Thymus (tissue), 11 donors: ENCODE measurements around the gene ADAMTSL3. TPM values are rescaled to one million over a fixed set of nuclear protein-coding genes. Genes with fewer than 3 reads are reported as not detected.

ENCODE experiments used
- DNase-seq, 9 donors: peaks; one replicate each; pipeline ENCODE4 v3.0.0-alpha.2; 2013; ENCODE audit warnings: low spot score in 9 of 9, low read depth in 6 of 9, missing footprints in 1 of 9
- H3K27ac ChIP-seq, 2 donors: one replicate each; pipeline ENCODE4 v1.5.1; 2013; ENCODE audit warnings: control low read depth in 1 of 2, low read depth in 1 of 2, low read length in 1 of 2, mild to moderate bottlenecking in 1 of 2, moderate library complexity in 1 of 2
- H3K27me3 ChIP-seq, 2 donors: one replicate each; pipeline ENCODE4 v1.5.1; 2013; ENCODE audit warnings: low read length in 1 of 2; ENCODE audit not compliant: control insufficient read depth in 2 of 2, insufficient read depth in 1 of 2
- H3K36me3 ChIP-seq, 2 donors: one replicate each; pipeline ENCODE4 v1.5.1; 2013; ENCODE audit warnings: low read length in 1 of 2, mild to moderate bottlenecking in 1 of 2, moderate library complexity in 1 of 2; ENCODE audit not compliant: control insufficient read depth in 2 of 2, insufficient read depth in 2 of 2
- H3K4me1 ChIP-seq, 2 donors: one replicate each; pipeline ENCODE4 v1.5.1; 2013; ENCODE audit warnings: low read length in 2 of 2; ENCODE audit not compliant: control insufficient read depth in 2 of 2, insufficient read depth in 2 of 2
- H3K4me3 ChIP-seq, 2 donors: one replicate each; pipeline ENCODE4 v1.5.1; 2013; ENCODE audit warnings: low read length in 2 of 2, control low read depth in 1 of 2, mild to moderate bottlenecking in 1 of 2
- H3K9me3 ChIP-seq, 2 donors: one replicate each; pipeline ENCODE4 v1.5.1; 2013; ENCODE audit warnings: low read length in 1 of 2, mild to moderate bottlenecking in 1 of 2; ENCODE audit not compliant: control insufficient read depth in 2 of 2, insufficient read depth in 1 of 2
- WGBS: extraction: QIAGEN DNeasy Blood & Tissue Kit; methylation state at CpG from one replicate; pipeline ENCODE4 v1.1.7; 2013; 5-methylcytosine and 5-hydroxymethylcytosine counted together
- polyA plus RNA-seq: library from polyadenylated mRNA; stranded (reverse); fragments of 200-250 nt; gene quantifications from one replicate; pipeline ENCODE4 v1.2.3, GENCODE V29; 2013
- total RNA-seq: library from RNA; stranded (reverse); fragments of 120-200 nt; gene quantifications from one replicate; pipeline ENCODE4 v1.2.4, GENCODE V29; 2013
- donor health status: healthy.

Gene ADAMTSL3
- total and polyA plus RNA-seq, 2 donors: 0.39 to 1.3 TPM

GRCh38 chr15:83904107-83905040 is 250.5 kb downstream of the ADAMTSL3 start:
- Histone ChIP-seq H3K27ac (no peak overlapping the region), H3K36me3 (no peaks in the 10 kb centered on the region), H3K4me1 (no peaks in the 10 kb centered on the region), H3K9me3 (no peaks in the 10 kb centered on the region), H3K4me3 (no peak overlapping the region), H3K27me3 (no peaks in the 10 kb centered on the region)
- WGBS: 75% methylated on average over 11 of the region's 11 CpGs
- DNase-seq: no peak

- DNase-seq: no peak
- 95% methylated on average over 5 of the region's 5 CpGs for WGBS
- no peaks in the 10 kb centered on the region for H3K9me3 ChIP-seq
- H3K27me3 ChIP-seq: no peaks in the 10 kb centered on the region
- H3K4me1 ChIP-seq: no peaks in the 10 kb centered on the region
- no peaks in the 10 kb centered on the region for H3K36me3 ChIP-seq
- H3K27ac ChIP-seq: no peak overlapping the region
- no peak overlapping the region for H3K4me3 ChIP-seq
Measured at GRCh38 chr15:83905556-83906273, 251.8 kb downstream of the ADAMTSL3 start.

- no peak overlapping the region for H3K27ac ChIP-seq
- 64% methylated on average over 3 of the region's 3 CpGs for WGBS
Measured at GRCh38 chr15:83911345-83911744, 257.4 kb downstream of the ADAMTSL3 start.

GRCh38 chr15:83912343-83912742 is 258.4 kb downstream of the ADAMTSL3 start:
- no peaks in the 10 kb centered on the region for H3K9me3 ChIP-seq
- H3K36me3 ChIP-seq: no peaks in the 10 kb centered on the region
- no peaks in the 10 kb centered on the region for H3K4me1 ChIP-seq
- no peaks in the 10 kb centered on the region for H3K27me3 ChIP-seq
- no peak overlapping the region for H3K27ac ChIP-seq
- DNase-seq: no peak
- 92% methylated on average over 2 of the region's 2 CpGs for WGBS
- H3K4me3 ChIP-seq: no peak overlapping the region

More at GRCh38 chr15:83911345-83911744, 257.4 kb downstream of the ADAMTSL3 start:
- DNase-seq: no peak
- no peaks in the 10 kb centered on the region for H3K9me3 ChIP-seq
- no peak overlapping the region for H3K4me3 ChIP-seq
- no peaks in the 10 kb centered on the region for H3K36me3 ChIP-seq
- H3K27me3 ChIP-seq: no peaks in the 10 kb centered on the region
- no peaks in the 10 kb centered on the region for H3K4me1 ChIP-seq

GRCh38 chr15:83913034-83913632 is 259.2 kb downstream of the ADAMTSL3 start:
- WGBS: 85% methylated on average over 14 of the region's 14 CpGs
- H3K27ac ChIP-seq: no peak overlapping the region
- H3K36me3 ChIP-seq: no peaks in the 10 kb centered on the region
- H3K4me1 ChIP-seq: no peaks in the 10 kb centered on the region
- no peak overlapping the region for H3K4me3 ChIP-seq
- no peaks in the 10 kb centered on the region for H3K9me3 ChIP-seq
- H3K27me3 ChIP-seq: no peaks in the 10 kb centered on the region
- no peak for DNase-seq

GRCh38 chr15:83914906-83915305 is 261.0 kb downstream of the ADAMTSL3 start:
- Histone ChIP-seq H3K27ac (no peak overlapping the region), H3K9me3 (no peaks in the 10 kb centered on the region), H3K4me1 (no peaks in the 10 kb centered on the region), H3K27me3 (no peaks in the 10 kb centered on the region), H3K36me3 (no peaks in the 10 kb centered on the region), H3K4me3 (no peak overlapping the region)
- WGBS: 90% methylated on average over 1 of the region's 1 CpG
- DNase-seq: no peak

GRCh38 chr15:83917432-83917831 is 263.5 kb downstream of the ADAMTSL3 start:
- WGBS: 0% methylated on average over 1 of the region's 1 CpG
- DNase-seq: no peak
- no peak overlapping the region for H3K4me3 ChIP-seq
- no peaks in the 10 kb centered on the region for H3K4me1 ChIP-seq
- no peaks in the 10 kb centered on the region for H3K27me3 ChIP-seq
- no peak overlapping the region for H3K27ac ChIP-seq
- no peaks in the 10 kb centered on the region for H3K9me3 ChIP-seq
- no peaks in the 10 kb centered on the region for H3K36me3 ChIP-seq

- Histone ChIP-seq H3K36me3 (no peaks in the 10 kb centered on the region), H3K4me1 (no peaks in the 10 kb centered on the region), H3K27ac (no peak overlapping the region), H3K9me3 (no peaks in the 10 kb centered on the region), H3K4me3 (no peak overlapping the region), H3K27me3 (no peaks in the 10 kb centered on the region)
- DNase-seq: no peak
Measured at GRCh38 chr15:83918011-83918410, 264.1 kb downstream of the ADAMTSL3 start.

- H3K27me3 ChIP-seq: no peaks in the 10 kb centered on the region
- no peak for DNase-seq
- H3K4me3 ChIP-seq: no peak overlapping the region
- 85% methylated on average over 5 of the region's 5 CpGs for WGBS
- no peaks in the 10 kb centered on the region for H3K36me3 ChIP-seq
- no peak overlapping the region for H3K27ac ChIP-seq
- no peaks in the 10 kb centered on the region for H3K4me1 ChIP-seq
- no peaks in the 10 kb centered on the region for H3K9me3 ChIP-seq
Measured at GRCh38 chr15:83919319-83919830, 265.5 kb downstream of the ADAMTSL3 start.
